Osteoblast (primary cell): ENCODE results near the gene CFAP107. TPM values are rescaled to one million over a fixed set of nuclear protein-coding genes. Genes with fewer than 3 reads are reported as not detected.
"Not testable (repeated sequence)": the region's sequence is repeated elsewhere in the genome, so short reads cannot be mapped to it uniquely, and the experiment has no call there.

Experiments
- DNase-seq: peaks from one replicate; pipeline ENCODE4 v3.0.0; 2011; ENCODE audit warnings: low spot score, mixed read lengths; ENCODE audit not compliant: insufficient read length; ENCODE audit errors: missing footprints
- H2AFZ ChIP-seq: 2 replicates; pipeline ENCODE4 v1.6.0; 2011; ENCODE audit warnings: mild to moderate bottlenecking, low read length
- H3K27ac ChIP-seq: 2 replicates; pipeline ENCODE4 v1.5.1; 2011; ENCODE audit warnings: mild to moderate bottlenecking, low read depth, low read length, moderate library complexity
- H3K27me3 ChIP-seq: 2 replicates; pipeline ENCODE4 v1.6.0; 2012; ENCODE audit warnings: mild to moderate bottlenecking, control low read depth, inconsistent platforms, low read length, moderate library complexity; ENCODE audit not compliant: insufficient read depth
- H3K36me3 ChIP-seq: 2 replicates; pipeline ENCODE4 v1.5.1; 2011; ENCODE audit warnings: mild to moderate bottlenecking, low read length, control low read depth, moderate library complexity; ENCODE audit not compliant: insufficient read depth
- H3K4me1 ChIP-seq: 2 replicates; pipeline ENCODE4 v1.5.1; 2011; ENCODE audit warnings: mild to moderate bottlenecking, low read length, control low read depth, moderate library complexity; ENCODE audit not compliant: insufficient read depth
- H3K4me2 ChIP-seq: 2 replicates; pipeline ENCODE4 v1.6.0; 2011; ENCODE audit warnings: mild to moderate bottlenecking, low read length; ENCODE audit not compliant: insufficient read depth
- H3K4me3 ChIP-seq: fragments of 200-600 bp; sonication (generic); 3 replicates; pipeline ENCODE4 v1.5.1; 2012; ENCODE audit warnings: mild to moderate bottlenecking, low read length, inconsistent platforms; ENCODE audit not compliant: insufficient read depth
- H3K79me2 ChIP-seq: 2 replicates; pipeline ENCODE4 v1.6.0; 2012; ENCODE audit warnings: mild to moderate bottlenecking, low read length, control low read depth, inconsistent platforms; ENCODE audit not compliant: insufficient read depth
- H3K9me3 ChIP-seq: 2 replicates; pipeline ENCODE4 v1.5.1; 2011; ENCODE audit warnings: low read depth, low read length, control low read depth
- H4K20me1 ChIP-seq: 2 replicates; pipeline ENCODE4 v1.6.0; 2012; ENCODE audit warnings: mild to moderate bottlenecking, low read length, control low read depth; ENCODE audit not compliant: insufficient read depth
- CTCF ChIP-seq: IDR thresholded peaks from 2 replicates; pipeline ENCODE4 v1.5.1; 2011; ENCODE audit warnings: mild to moderate bottlenecking, low read depth, low read length, moderate library complexity; ENCODE audit errors: extremely low read depth
- total RNA-seq: library from RNA; depleted of rRNA; stranded (reverse); fragments of >200 nt; gene quantifications from 2 replicates; pipeline ENCODE4 v1.2.3, GENCODE V29; 2012

Gene CFAP107
- total RNA-seq, 1 donor: not detected

GRCh38 chr1:12711536-12711935 lies 34.5 kb upstream of the CFAP107 start:
- Histone ChIP-seq H3K9me3 (no peaks in the 10 kb centered on the region), H2AFZ (no peak overlapping the region), H3K79me2 (no peaks in the 10 kb centered on the region), H3K36me3 (no peaks in the 10 kb centered on the region), H3K4me2 (no peak overlapping the region), H3K27me3 (no peaks in the 10 kb centered on the region), H4K20me1 (no peaks in the 10 kb centered on the region), H3K4me3 (no peak overlapping the region), H3K4me1 (no peaks in the 10 kb centered on the region), H3K27ac (no peak overlapping the region)
- TF ChIP-seq CTCF: no peak
- no peak for DNase-seq

GRCh38 chr1:12712076-12712475 lies 33.9 kb upstream of the CFAP107 start:
- no peaks in the 10 kb centered on the region for H3K9me3 ChIP-seq
- no peak overlapping the region for H3K27ac ChIP-seq
- no peaks in the 10 kb centered on the region for H3K36me3 ChIP-seq
- H3K79me2 ChIP-seq: no peaks in the 10 kb centered on the region
- H3K27me3 ChIP-seq: no peaks in the 10 kb centered on the region
- DNase-seq: no peak
- no peak for TF ChIP-seq CTCF
- no peaks in the 10 kb centered on the region for H3K4me1 ChIP-seq
- no peaks in the 10 kb centered on the region for H4K20me1 ChIP-seq
- no peak overlapping the region for H3K4me3 ChIP-seq
- H3K4me2 ChIP-seq: no peak overlapping the region
- H2AFZ ChIP-seq: no peak overlapping the region

- H2AFZ ChIP-seq: no peak overlapping the region
- no peak overlapping the region for H3K4me2 ChIP-seq
- H3K4me1 ChIP-seq: no peaks in the 10 kb centered on the region
- H3K36me3 ChIP-seq: no peaks in the 10 kb centered on the region
- H4K20me1 ChIP-seq: no peaks in the 10 kb centered on the region
- H3K79me2 ChIP-seq: no peaks in the 10 kb centered on the region
- H3K4me3 ChIP-seq: no peak overlapping the region
- no peak for DNase-seq
- no peak overlapping the region for H3K27ac ChIP-seq
- no peak for TF ChIP-seq CTCF
- H3K27me3 ChIP-seq: no peaks in the 10 kb centered on the region
- H3K9me3 ChIP-seq: no peaks in the 10 kb centered on the region
Observed at GRCh38 chr1:12712929-12713328, 33.1 kb upstream of the CFAP107 start.

- H3K36me3 ChIP-seq, H3K9me3 ChIP-seq, H3K4me1 ChIP-seq, H3K4me3 ChIP-seq, DNase-seq, H3K27ac ChIP-seq, H3K4me2 ChIP-seq, H4K20me1 ChIP-seq, H3K79me2 ChIP-seq, H2AFZ ChIP-seq, H3K27me3 ChIP-seq: not testable (repeated sequence)
Observed at GRCh38 chr1:12713651-12714050, 32.3 kb upstream of the CFAP107 start.
